CD8-positive, alpha-beta memory T cell (primary cell): ENCODE data around the gene PCDHA5. TPM values are rescaled to one million over a fixed set of nuclear protein-coding genes. Genes with fewer than 3 reads are reported as not detected.
"Not testable (repeated sequence)": the region's sequence is repeated elsewhere in the genome, so short reads cannot be mapped to it uniquely, and the experiment has no call there.

Source experiments
- CTCF ChIA-PET: fragments of 350-600 bp; sonication (Branson Sonifier 250); formaldehyde crosslinking; loops from one replicate; lab custom pipeline; 2021; ENCODE audit warnings: antibody characterized with exemption; lab: Charles Lee
- POLR2A ChIA-PET: fragments of 350-600 bp; sonication (Branson Sonifier 250); formaldehyde crosslinking; loops from one replicate; lab custom pipeline; 2021; ENCODE audit warnings: antibody characterized with exemption; lab: Charles Lee
- DNase-seq, 5 donors: peaks; one replicate each; pipeline versions ENCODE4 v3.0.0 to v3.0.0-alpha.2; 2020 to 2022; ENCODE audit warnings: mixed read lengths in 1 of 5
- H3K27ac ChIP-seq: one replicate; pipeline ENCODE4 v1.7.0; 2013; ENCODE audit warnings: low read depth, mild to moderate bottlenecking, low read length, moderate library complexity
- H3K27me3 ChIP-seq: 2 replicates; pipeline ENCODE4 v1.7.0; 2013; ENCODE audit warnings: low read length, mild to moderate bottlenecking; ENCODE audit not compliant: insufficient read depth, poor library complexity, severe bottlenecking
- H3K36me3 ChIP-seq: 2 replicates; pipeline ENCODE4 v1.7.0; 2013; ENCODE audit warnings: mild to moderate bottlenecking, low read length, moderate library complexity; ENCODE audit not compliant: insufficient read depth
- H3K4me1 ChIP-seq: 2 replicates; pipeline ENCODE4 v1.7.0; 2013; ENCODE audit warnings: mild to moderate bottlenecking, low read length, moderate library complexity; ENCODE audit not compliant: insufficient read depth
- H3K4me3 ChIP-seq: 2 replicates; pipeline ENCODE4 v1.7.0; 2013; ENCODE audit warnings: mild to moderate bottlenecking, low read length
- H3K9me3 ChIP-seq: 2 replicates; pipeline ENCODE4 v1.7.0; 2013; ENCODE audit warnings: mild to moderate bottlenecking, low read length
- H3K27ac Mint-ChIP-seq, 8 donors: one replicate each; pipeline ENCODE4 v1.8.0; 2020 to 2021; ENCODE audit warnings: mixed read lengths in 8 of 8, mild to moderate bottlenecking in 6 of 8, inconsistent platforms in 3 of 8, moderate library complexity in 3 of 8
- H3K27me3 Mint-ChIP-seq, 2 donors: one replicate each; pipeline ENCODE4 v1.8.0; 2020 to 2021; ENCODE audit warnings: mixed read lengths in 2 of 2, mild to moderate bottlenecking in 1 of 2, moderate library complexity in 1 of 2
- H3K36me3 Mint-ChIP-seq, 3 donors: one replicate each; pipeline ENCODE4 v1.8.0; 2020 to 2021; ENCODE audit warnings: mixed read lengths in 3 of 3, inconsistent platforms in 1 of 3, mild to moderate bottlenecking in 1 of 3
- H3K4me1 Mint-ChIP-seq, 3 donors: one replicate each; pipeline ENCODE4 v1.8.0; 2020 to 2021; ENCODE audit warnings: mixed read lengths in 3 of 3, inconsistent platforms in 1 of 3, mild to moderate bottlenecking in 1 of 3
- H3K4me3 Mint-ChIP-seq, 7 donors: one replicate each; pipeline ENCODE4 v1.8.0; 2020 to 2021; ENCODE audit warnings: mixed read lengths in 7 of 7, mild to moderate bottlenecking in 6 of 7, moderate library complexity in 4 of 7, inconsistent platforms in 2 of 7
- H3K9me3 Mint-ChIP-seq, 5 donors: one replicate each; pipeline ENCODE4 v1.8.0; 2020 to 2022; ENCODE audit warnings: mixed read lengths in 5 of 5, mild to moderate bottlenecking in 3 of 5, moderate library complexity in 2 of 5, inconsistent platforms in 1 of 5
- polyA plus RNA-seq: library from polyadenylated mRNA; unstranded; fragments of 300-500 nt; fragmentation: Illumina TruSeq; gene quantifications from one replicate; pipeline ENCODE4 v1.2.3, GENCODE V29; 2021
- total RNA-seq, 2 experiments: library from RNA; stranded (reverse); gene quantifications; one replicate each; pipeline ENCODE4 v1.2.3, GENCODE V29; 2021

Gene PCDHA5
- total and polyA plus RNA-seq, 3 experiments from 2014 or later, result not detected

- H3K27me3 ChIP-seq, result no peaks in the 10 kb centered on the region
- ChIA-PET CTCF (no interaction called here), POLR2A (no interaction called here)
- no peaks in the 10 kb centered on the region for H3K36me3 ChIP-seq
- H3K4me1 ChIP-seq, result no peaks in the 10 kb centered on the region
- H3K27ac ChIP-seq, result no peak within 1 kb of the TSS
- Mint-ChIP-seq H3K27ac (no peak within 1 kb of the TSS), H3K27me3 (peaks cover 8 to 36% of the 10 kb centered on the region in 2 donors), H3K36me3 (peaks cover 0 to 1% (median 0%) of the 10 kb centered on the region in 3 donors), H3K4me1 (no peaks in the 10 kb centered on the region), H3K4me3 (no peak within 1 kb of the TSS), H3K9me3 (peaks cover 20 to 50% (median 39%) of the 10 kb centered on the region in 5 donors)
- H3K9me3 ChIP-seq, result no peaks in the 10 kb centered on the region
- H3K4me3 ChIP-seq, result no peak within 1 kb of the TSS
- DNase-seq, result no peak
Measured at GRCh38 chr5:140806834-140807775, 14.3 kb upstream of the PCDHA5 start, which contains the start of gene PCDHA4. Gene PCDHA4, plus strand, starts transcription at chr5:140807068.

- H3K36me3 ChIP-seq, H3K4me3 ChIP-seq, H3K4me1 ChIP-seq, H3K9me3 ChIP-seq, H3K4me1 Mint-ChIP-seq, H3K36me3 Mint-ChIP-seq, H3K4me3 Mint-ChIP-seq, CTCF ChIA-PET, POLR2A ChIA-PET, H3K27ac ChIP-seq, H3K27ac Mint-ChIP-seq, DNase-seq, H3K27me3 ChIP-seq: not testable (repeated sequence)
- peaks cover 19 to 54% (median 44%) of the 10 kb centered on the region in 5 donors for H3K9me3 Mint-ChIP-seq
- peaks cover 9 to 38% of the 10 kb centered on the region in 2 donors for H3K27me3 Mint-ChIP-seq
Measured at GRCh38 chr5:140808241-140808888, 13.0 kb upstream of the PCDHA5 start.

GRCh38 chr5:140808889-140809291, 12.5 kb upstream of the PCDHA5 start:
- Mint-ChIP-seq H3K4me3 (no peak overlapping the region), H3K27ac (no peak overlapping the region), H3K27me3 (peaks cover 9 to 35% of the 10 kb centered on the region in 2 donors), H3K9me3 (peaks cover 14 to 49% (median 38%) of the 10 kb centered on the region in 5 donors), H3K36me3 (peaks cover 0 to 1% (median 0%) of the 10 kb centered on the region in 3 donors), H3K4me1 (no peaks in the 10 kb centered on the region)
- DNase-seq, result no peak
- no peaks in the 10 kb centered on the region for H3K9me3 ChIP-seq
- no peak overlapping the region for H3K27ac ChIP-seq
- ChIA-PET CTCF (no interaction called here), POLR2A (no interaction called here)
- no peak overlapping the region for H3K4me3 ChIP-seq
- no peaks in the 10 kb centered on the region for H3K27me3 ChIP-seq
- no peaks in the 10 kb centered on the region for H3K4me1 ChIP-seq
- no peaks in the 10 kb centered on the region for H3K36me3 ChIP-seq

GRCh38 chr5:140822281-140822629, 842 bp downstream of the PCDHA5 start:
- peaks cover 20 to 37% of the 10 kb centered on the region in 2 donors for H3K27me3 Mint-ChIP-seq
- H3K36me3 ChIP-seq, result no peaks in the 10 kb centered on the region
- no peak overlapping the region for H3K4me3 Mint-ChIP-seq
- DNase-seq, result no peak
- ChIA-PET POLR2A (no interaction called here), CTCF (no interaction called here)
- no peaks in the 10 kb centered on the region for H3K27me3 ChIP-seq
- no peaks in the 10 kb centered on the region for H3K9me3 ChIP-seq
- H3K27ac Mint-ChIP-seq, result no peak overlapping the region
- H3K4me1 Mint-ChIP-seq, result no peaks in the 10 kb centered on the region
- H3K4me1 ChIP-seq, result no peaks in the 10 kb centered on the region
- peaks cover 9 to 34% (median 23%) of the 10 kb centered on the region in 5 donors for H3K9me3 Mint-ChIP-seq
- no peak overlapping the region for H3K27ac ChIP-seq
- H3K36me3 Mint-ChIP-seq, result peaks cover 0 to 5% (median 0%) of the 10 kb centered on the region in 3 donors
- no peak overlapping the region for H3K4me3 ChIP-seq

GRCh38 chr5:140822969-140823368, 1.6 kb downstream of the PCDHA5 start:
- CTCF ChIA-PET, H3K27ac ChIP-seq, H3K27ac Mint-ChIP-seq, H3K27me3 ChIP-seq, H3K4me1 ChIP-seq, H3K9me3 ChIP-seq, DNase-seq, H3K4me1 Mint-ChIP-seq, H3K36me3 ChIP-seq, H3K4me3 ChIP-seq, H3K4me3 Mint-ChIP-seq, POLR2A ChIA-PET, H3K36me3 Mint-ChIP-seq: not testable (repeated sequence)
- Mint-ChIP-seq H3K9me3 (peaks cover 13 to 27% (median 26%) of the 10 kb centered on the region in 5 donors), H3K27me3 (peaks cover 20 to 35% of the 10 kb centered on the region in 2 donors)

DNA sequence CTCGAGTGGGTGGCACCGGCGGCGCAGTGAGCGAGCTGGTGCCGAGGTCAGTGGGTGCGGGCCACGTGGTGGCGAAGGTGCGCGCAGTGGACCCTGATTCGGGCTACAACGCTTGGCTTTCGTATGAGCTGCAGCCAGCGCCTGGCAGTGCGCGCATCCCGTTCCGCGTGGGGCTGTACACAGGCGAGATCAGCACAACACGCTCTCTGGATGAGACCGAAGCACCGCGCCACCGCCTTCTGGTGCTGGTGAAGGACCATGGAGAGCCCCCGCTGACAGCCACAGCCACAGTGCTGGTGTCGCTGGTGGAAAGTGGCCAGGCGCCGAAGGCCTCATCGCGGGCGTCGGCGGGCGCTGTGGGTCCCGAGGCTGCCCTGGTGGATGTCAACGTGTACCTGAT, 2.1 kb downstream of the PCDHA5 start:
- peaks cover 0 to 8% (median 0%) of the 10 kb centered on the region in 3 donors for H3K36me3 Mint-ChIP-seq
- peaks cover 19 to 32% of the 10 kb centered on the region in 2 donors for H3K27me3 Mint-ChIP-seq
- ChIA-PET CTCF (no interaction called here), POLR2A (no interaction called here)
- H3K27ac Mint-ChIP-seq, result no peak overlapping the region
- DNase-seq, result no peak
- Histone ChIP-seq H3K36me3 (no peaks in the 10 kb centered on the region), H3K4me1 (no peaks in the 10 kb centered on the region), H3K27ac (no peak overlapping the region), H3K27me3 (no peaks in the 10 kb centered on the region), H3K4me3 (no peak overlapping the region), H3K9me3 (no peaks in the 10 kb centered on the region)
- peaks cover 11 to 28% (median 27%) of the 10 kb centered on the region in 5 donors for H3K9me3 Mint-ChIP-seq
- H3K4me3 Mint-ChIP-seq, result no peak overlapping the region
- H3K4me1 Mint-ChIP-seq, result no peaks in the 10 kb centered on the region

DNA sequence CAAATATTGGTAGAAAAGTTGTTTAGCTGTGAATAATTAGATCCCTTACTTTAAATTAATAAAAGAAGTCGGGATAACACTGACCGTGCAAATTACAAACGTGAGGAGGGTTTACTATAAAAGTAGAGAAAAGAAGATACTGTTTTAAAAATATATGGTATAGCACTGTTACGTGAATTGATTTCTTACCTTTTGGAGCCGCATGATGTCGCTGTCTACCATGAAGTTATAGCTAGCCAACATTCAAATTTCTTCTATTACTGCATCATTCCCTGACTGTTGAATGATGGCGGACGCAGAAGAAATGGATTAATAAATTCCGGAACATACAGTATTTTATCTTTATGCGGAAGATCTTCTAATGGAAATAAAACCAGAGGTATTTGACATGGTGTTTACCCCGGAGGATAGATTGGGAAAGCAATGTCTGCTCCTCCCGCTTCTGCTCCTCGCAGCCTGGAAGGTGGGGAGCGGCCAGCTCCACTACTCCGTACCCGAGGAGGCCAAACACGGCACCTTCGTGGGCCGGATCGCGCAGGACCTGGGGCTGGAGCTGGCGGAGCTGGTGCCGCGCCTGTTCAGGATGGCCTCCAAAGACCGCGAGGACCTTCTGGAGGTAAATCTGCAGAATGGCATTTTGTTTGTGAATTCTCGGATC, 6.4 kb downstream of the PCDHA5 start, which contains the start of gene PCDHA6:
PCDHA6 (plus strand) TSS at position 257 of the 658 bp plus-strand sequence; CDS start at position 389, 132 bp downstream.
- Histone ChIP-seq H3K36me3 (no peaks in the 10 kb centered on the region), H3K4me1 (no peaks in the 10 kb centered on the region), H3K4me3 (no peak within 1 kb of the TSS), H3K27ac (no peak within 1 kb of the TSS), H3K9me3 (no peaks in the 10 kb centered on the region), H3K27me3 (no peaks in the 10 kb centered on the region)
- CTCF ChIA-PET, result no interaction called here
- POLR2A ChIA-PET, result no interaction called here
- no peak within 1 kb of the TSS for H3K4me3 Mint-ChIP-seq
- no peaks in the 10 kb centered on the region for H3K4me1 Mint-ChIP-seq
- peaks cover 14 to 39% (median 27%) of the 10 kb centered on the region in 5 donors for H3K9me3 Mint-ChIP-seq
- peaks cover 0 to 12% (median 0%) of the 10 kb centered on the region in 3 donors for H3K36me3 Mint-ChIP-seq
- peak within 1 kb of the TSS in 1 of 8 donors; percentile 42 for H3K27ac Mint-ChIP-seq
- no peak for DNase-seq
- peaks cover 21 to 47% of the 10 kb centered on the region in 2 donors for H3K27me3 Mint-ChIP-seq
